ENCODE measurements around the gene STXBP5L.

DNA sequence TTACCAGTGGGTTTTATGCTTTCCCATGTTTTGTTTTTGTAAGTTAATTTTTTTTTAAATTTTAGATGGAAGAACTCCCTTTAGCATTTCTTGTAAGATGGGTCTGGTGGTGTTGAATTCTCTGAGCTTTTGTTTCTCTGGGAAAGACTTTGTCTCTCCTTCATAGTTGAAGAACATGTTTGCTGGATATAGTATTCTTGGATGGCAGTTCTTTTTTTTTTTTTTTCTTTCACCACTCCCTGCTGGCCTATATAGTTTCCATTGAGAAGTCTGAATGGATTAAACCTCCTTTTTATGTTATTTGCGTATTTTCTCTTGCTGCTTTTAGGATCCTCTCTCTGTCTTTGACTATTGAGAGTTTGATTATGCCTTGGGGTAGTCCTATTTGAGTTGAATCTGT lies 18.1 kb downstream of the STXBP5L start:
- TF ChIP-seq, protein P1, sequence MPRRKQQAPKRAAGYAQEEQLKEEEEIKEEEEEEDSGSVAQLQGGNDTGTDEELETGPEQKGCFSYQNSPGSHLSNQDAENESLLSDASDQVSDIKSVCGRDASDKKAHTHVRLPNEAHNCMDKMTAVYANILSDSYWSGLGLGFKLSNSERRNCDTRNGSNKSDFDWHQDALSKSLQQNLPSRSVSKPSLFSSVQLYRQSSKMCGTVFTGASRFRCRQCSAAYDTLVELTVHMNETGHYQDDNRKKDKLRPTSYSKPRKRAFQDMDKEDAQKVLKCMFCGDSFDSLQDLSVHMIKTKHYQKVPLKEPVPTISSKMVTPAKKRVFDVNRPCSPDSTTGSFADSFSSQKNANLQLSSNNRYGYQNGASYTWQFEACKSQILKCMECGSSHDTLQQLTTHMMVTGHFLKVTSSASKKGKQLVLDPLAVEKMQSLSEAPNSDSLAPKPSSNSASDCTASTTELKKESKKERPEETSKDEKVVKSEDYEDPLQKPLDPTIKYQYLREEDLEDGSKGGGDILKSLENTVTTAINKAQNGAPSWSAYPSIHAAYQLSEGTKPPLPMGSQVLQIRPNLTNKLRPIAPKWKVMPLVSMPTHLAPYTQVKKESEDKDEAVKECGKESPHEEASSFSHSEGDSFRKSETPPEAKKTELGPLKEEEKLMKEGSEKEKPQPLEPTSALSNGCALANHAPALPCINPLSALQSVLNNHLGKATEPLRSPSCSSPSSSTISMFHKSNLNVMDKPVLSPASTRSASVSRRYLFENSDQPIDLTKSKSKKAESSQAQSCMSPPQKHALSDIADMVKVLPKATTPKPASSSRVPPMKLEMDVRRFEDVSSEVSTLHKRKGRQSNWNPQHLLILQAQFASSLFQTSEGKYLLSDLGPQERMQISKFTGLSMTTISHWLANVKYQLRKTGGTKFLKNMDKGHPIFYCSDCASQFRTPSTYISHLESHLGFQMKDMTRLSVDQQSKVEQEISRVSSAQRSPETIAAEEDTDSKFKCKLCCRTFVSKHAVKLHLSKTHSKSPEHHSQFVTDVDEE (CRISPR knock-in tag; IDR thresholded peaks at IDR 0.05) = no peak
- TF ChIP-seq, protein P2, sequence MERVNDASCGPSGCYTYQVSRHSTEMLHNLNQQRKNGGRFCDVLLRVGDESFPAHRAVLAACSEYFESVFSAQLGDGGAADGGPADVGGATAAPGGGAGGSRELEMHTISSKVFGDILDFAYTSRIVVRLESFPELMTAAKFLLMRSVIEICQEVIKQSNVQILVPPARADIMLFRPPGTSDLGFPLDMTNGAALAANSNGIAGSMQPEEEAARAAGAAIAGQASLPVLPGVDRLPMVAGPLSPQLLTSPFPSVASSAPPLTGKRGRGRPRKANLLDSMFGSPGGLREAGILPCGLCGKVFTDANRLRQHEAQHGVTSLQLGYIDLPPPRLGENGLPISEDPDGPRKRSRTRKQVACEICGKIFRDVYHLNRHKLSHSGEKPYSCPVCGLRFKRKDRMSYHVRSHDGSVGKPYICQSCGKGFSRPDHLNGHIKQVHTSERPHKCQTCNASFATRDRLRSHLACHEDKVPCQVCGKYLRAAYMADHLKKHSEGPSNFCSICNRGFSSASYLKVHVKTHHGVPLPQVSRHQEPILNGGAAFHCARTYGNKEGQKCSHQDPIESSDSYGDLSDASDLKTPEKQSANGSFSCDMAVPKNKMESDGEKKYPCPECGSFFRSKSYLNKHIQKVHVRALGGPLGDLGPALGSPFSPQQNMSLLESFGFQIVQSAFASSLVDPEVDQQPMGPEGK (CRISPR knock-in tag; IDR thresholded peaks at IDR 0.05; ENCODE audit: borderline replicate concordance) = no peak
- no peak for TF ChIP-seq RARB (CRISPR knock-in tag; IDR thresholded peaks at IDR 0.05)
- no peak for TF ChIP-seq ARNTL (CRISPR knock-in tag; IDR thresholded peaks at IDR 0.05; ENCODE audit: borderline replicate concordance, low read depth)
- TF ChIP-seq TOX (CRISPR knock-in tag; IDR thresholded peaks at IDR 0.05; ENCODE audit: borderline replicate concordance) = no peak
- TF ChIP-seq ESRRG (CRISPR knock-in tag; IDR thresholded peaks at IDR 0.05) = no peak
- TF ChIP-seq, protein P3, sequence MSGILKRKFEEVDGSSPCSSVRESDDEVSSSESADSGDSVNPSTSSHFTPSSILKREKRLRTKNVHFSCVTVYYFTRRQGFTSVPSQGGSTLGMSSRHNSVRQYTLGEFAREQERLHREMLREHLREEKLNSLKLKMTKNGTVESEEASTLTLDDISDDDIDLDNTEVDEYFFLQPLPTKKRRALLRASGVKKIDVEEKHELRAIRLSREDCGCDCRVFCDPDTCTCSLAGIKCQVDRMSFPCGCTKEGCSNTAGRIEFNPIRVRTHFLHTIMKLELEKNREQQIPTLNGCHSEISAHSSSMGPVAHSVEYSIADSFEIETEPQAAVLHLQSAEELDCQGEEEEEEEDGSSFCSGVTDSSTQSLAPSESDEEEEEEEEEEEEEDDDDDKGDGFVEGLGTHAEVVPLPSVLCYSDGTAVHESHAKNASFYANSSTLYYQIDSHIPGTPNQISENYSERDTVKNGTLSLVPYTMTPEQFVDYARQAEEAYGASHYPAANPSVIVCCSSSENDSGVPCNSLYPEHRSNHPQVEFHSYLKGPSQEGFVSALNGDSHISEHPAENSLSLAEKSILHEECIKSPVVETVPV (CRISPR knock-in tag; IDR thresholded peaks at IDR 0.05) = no peak
- TF ChIP-seq SNAI2 (CRISPR knock-in tag; IDR thresholded peaks at IDR 0.05) = no peak
- TF ChIP-seq ZFP3 (CRISPR knock-in tag; IDR thresholded peaks at IDR 0.05) = no peak
- TF ChIP-seq ZFP30 (CRISPR knock-in tag; IDR thresholded peaks at IDR 0.05) = no peak
- TF ChIP-seq, protein P4, sequence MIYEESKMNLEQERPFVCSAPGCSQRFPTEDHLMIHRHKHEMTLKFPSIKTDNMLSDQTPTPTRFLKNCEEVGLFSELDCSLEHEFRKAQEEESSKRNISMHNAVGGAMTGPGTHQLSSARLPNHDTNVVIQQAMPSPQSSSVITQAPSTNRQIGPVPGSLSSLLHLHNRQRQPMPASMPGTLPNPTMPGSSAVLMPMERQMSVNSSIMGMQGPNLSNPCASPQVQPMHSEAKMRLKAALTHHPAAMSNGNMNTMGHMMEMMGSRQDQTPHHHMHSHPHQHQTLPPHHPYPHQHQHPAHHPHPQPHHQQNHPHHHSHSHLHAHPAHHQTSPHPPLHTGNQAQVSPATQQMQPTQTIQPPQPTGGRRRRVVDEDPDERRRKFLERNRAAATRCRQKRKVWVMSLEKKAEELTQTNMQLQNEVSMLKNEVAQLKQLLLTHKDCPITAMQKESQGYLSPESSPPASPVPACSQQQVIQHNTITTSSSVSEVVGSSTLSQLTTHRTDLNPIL (CRISPR knock-in tag; IDR thresholded peaks at IDR 0.05; ENCODE audit: low read depth) = no peak
- no peak for TF ChIP-seq GLIS3 (CRISPR knock-in tag; IDR thresholded peaks at IDR 0.05)
- TF ChIP-seq ZNF8 (CRISPR knock-in tag; IDR thresholded peaks at IDR 0.05) = no peak
- no peak for TF ChIP-seq ISL1 (CRISPR knock-in tag; IDR thresholded peaks at IDR 0.05)

All from SK-N-SH treated with all-trans-retinoic acid at 6 μM for 48 hours (cell line).